PC-9 (cell line): ENCODE measurements around the gene THSD7B. TPM values are rescaled to one million over a fixed set of nuclear protein-coding genes. Genes with fewer than 3 reads are reported as not detected.

Experiments used
- BruUV-seq: library from RNA; stranded (reverse); fragments of 400-500 nt; replicated peaks from 2 replicates; lab custom pipeline; 2021; lab: Mats Ljungman, UMichigan
- CTCF ChIA-PET: fragments of 300-600 bp; sonication (Branson Sonifier 250); formaldehyde crosslinking; loops from one replicate; lab custom pipeline; 2022; ENCODE audit warnings: antibody characterized with exemption; lab: Charles Lee
- POLR2A ChIA-PET: fragments of 300-600 bp; sonication (Branson Sonifier 250); formaldehyde crosslinking; loops from one replicate; lab custom pipeline; 2022; ENCODE audit warnings: antibody characterized with exemption; ENCODE audit not compliant: unreplicated experiment; lab: Charles Lee
- DNase-seq, 2 experiments: peaks; one replicate each; pipeline versions ENCODE4 v3.0.0 to v3.0.0-alpha.2; 2015 to 2022; ENCODE audit warnings: mixed read lengths in 1 of 2
- H2AFZ ChIP-seq: fragments of 200-600 bp; sonication (generic); 2 replicates; pipeline ENCODE4 v1.8.1; 2017; ENCODE audit warnings: antibody characterized with exemption
- H3F3A ChIP-seq: fragments of 200-600 bp; sonication (generic); 2 replicates; pipeline ENCODE4 v1.8.1; 2017; ENCODE audit warnings: antibody characterized with exemption, mild to moderate bottlenecking, low read depth; ENCODE audit not compliant: insufficient read depth
- H3K27ac ChIP-seq: fragments of 200-600 bp; sonication (generic); 2 replicates; pipeline ENCODE4 v1.6.1; 2016; ENCODE audit warnings: mixed run types
- H3K27me3 ChIP-seq: fragments of 200-600 bp; sonication (generic); 2 replicates; pipeline ENCODE4 v1.6.1; 2016; ENCODE audit warnings: low read depth, mixed run types; ENCODE audit not compliant: insufficient read depth
- H3K36me3 ChIP-seq: fragments of 200-600 bp; sonication (generic); 2 replicates; pipeline ENCODE4 v1.6.1; 2016; ENCODE audit warnings: low read depth, mixed run types
- H3K4me1 ChIP-seq: fragments of 200-600 bp; sonication (generic); replicated peaks from 2 replicates; pipeline ENCODE4 v1.6.1; 2016; ENCODE audit warnings: mixed run types; ENCODE audit not compliant: insufficient read depth
- H3K4me2 ChIP-seq: fragments of 200-600 bp; sonication (generic); 2 replicates; pipeline ENCODE4 v1.6.1; 2017; ENCODE audit warnings: mixed run types
- H3K4me3 ChIP-seq: fragments of 200-600 bp; sonication (generic); 2 replicates; pipeline ENCODE4 v1.6.1; 2016; ENCODE audit warnings: mixed run types
- H3K79me2 ChIP-seq: fragments of 200-600 bp; sonication (generic); 2 replicates; pipeline ENCODE4 v1.6.1; 2017; ENCODE audit warnings: low read depth, mixed run types
- H3K9me2 ChIP-seq: fragments of 200-600 bp; sonication (generic); 2 replicates; pipeline ENCODE4 v1.8.1; 2017; ENCODE audit warnings: mild to moderate bottlenecking; ENCODE audit not compliant: insufficient read depth
- H3K9me3 ChIP-seq: fragments of 200-600 bp; sonication (generic); 2 replicates; pipeline ENCODE4 v1.8.1; 2016; ENCODE audit warnings: low read depth; ENCODE audit not compliant: insufficient read depth
- H4K20me1 ChIP-seq: fragments of 200-600 bp; sonication (generic); 2 replicates; pipeline ENCODE4 v1.8.1; 2017; ENCODE audit not compliant: insufficient read depth
- EZH2 ChIP-seq: fragments of 200-600 bp; sonication (generic); IDR thresholded peaks from 2 replicates; pipeline ENCODE4 v1.8.0; 2017; ENCODE audit warnings: antibody characterized with exemption, low read depth
- intact Hi-C: fragments of 100-400 bp; cut with micrococcal nuclease; formaldehyde crosslinking; loops from one replicate; pipeline ENCODE4 v1.10.0; 2022; ENCODE audit not compliant: unreplicated experiment
- total RNA-seq: library from RNA; stranded (reverse); gene quantifications from 2 replicates; pipeline ENCODE4 v1.2.3, GENCODE V29; 2021
- TF ChIP-seq, protein P1 (sequence below): fragments of 200-600 bp; sonication (generic); conservative IDR thresholded peaks from 2 replicates; pipeline ENCODE4 v1.6.1; 2017; ENCODE audit warnings: mixed run types, antibody characterized with exemption, mild to moderate bottlenecking, moderate library complexity

The THSD7B gene
- total RNA-seq, 1 experiment from 2014 or later: not detected

DNA sequence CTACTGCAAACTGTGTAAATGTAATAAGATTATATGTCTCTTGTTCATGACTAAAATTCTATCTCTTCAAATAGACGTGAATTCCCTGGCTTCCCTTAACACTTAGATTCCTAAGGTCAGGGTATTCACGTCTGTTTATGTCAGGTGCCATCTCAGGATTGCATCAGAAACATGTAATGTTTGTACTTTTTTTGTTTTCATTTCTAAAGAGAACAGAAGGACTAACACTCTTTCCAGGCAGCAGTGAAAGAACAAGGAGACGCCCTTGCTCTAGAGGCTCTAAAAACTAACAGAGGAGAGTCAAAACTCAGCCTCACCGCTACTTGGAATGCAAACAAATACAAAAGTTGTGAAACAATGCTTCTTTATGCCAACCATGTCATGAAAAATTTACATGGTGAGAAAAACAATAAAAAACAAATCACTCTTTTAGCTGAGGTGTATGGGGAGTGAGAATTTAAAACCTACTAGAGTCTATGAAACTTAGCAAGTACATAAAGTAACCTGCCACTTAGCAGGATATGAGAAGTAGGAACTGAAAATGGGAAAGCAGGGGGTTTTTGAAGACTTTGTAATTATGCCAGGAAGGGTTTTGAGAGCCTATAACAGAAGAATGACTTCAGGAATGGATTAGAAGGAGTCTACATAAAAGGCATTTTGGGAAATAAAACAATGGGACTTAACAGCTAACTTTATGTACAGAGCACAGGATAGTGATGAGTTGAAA, 522.7 kb downstream of the THSD7B start:
- Histone ChIP-seq H3K4me3 (no peak overlapping the region), H3K9me3 (no peaks in the 10 kb centered on the region), H4K20me1 (no peaks in the 10 kb centered on the region), H3F3A (no peaks in the 10 kb centered on the region), H2AFZ (no peak overlapping the region), H3K4me2 (no peak overlapping the region), H3K4me1 (no peaks in the 10 kb centered on the region), H3K27ac (no peak overlapping the region), H3K9me2 (no peaks in the 10 kb centered on the region; the same call in 1 of the 2 replicates), H3K27me3 (no peaks in the 10 kb centered on the region), H3K36me3 (no peaks in the 10 kb centered on the region), H3K79me2 (no peaks in the 10 kb centered on the region)
- ChIA-PET POLR2A (no interaction called here), CTCF (no interaction called here)
- intact Hi-C loops: no loop called here
- DNase-seq: no peak
- TF ChIP-seq, protein P1, sequence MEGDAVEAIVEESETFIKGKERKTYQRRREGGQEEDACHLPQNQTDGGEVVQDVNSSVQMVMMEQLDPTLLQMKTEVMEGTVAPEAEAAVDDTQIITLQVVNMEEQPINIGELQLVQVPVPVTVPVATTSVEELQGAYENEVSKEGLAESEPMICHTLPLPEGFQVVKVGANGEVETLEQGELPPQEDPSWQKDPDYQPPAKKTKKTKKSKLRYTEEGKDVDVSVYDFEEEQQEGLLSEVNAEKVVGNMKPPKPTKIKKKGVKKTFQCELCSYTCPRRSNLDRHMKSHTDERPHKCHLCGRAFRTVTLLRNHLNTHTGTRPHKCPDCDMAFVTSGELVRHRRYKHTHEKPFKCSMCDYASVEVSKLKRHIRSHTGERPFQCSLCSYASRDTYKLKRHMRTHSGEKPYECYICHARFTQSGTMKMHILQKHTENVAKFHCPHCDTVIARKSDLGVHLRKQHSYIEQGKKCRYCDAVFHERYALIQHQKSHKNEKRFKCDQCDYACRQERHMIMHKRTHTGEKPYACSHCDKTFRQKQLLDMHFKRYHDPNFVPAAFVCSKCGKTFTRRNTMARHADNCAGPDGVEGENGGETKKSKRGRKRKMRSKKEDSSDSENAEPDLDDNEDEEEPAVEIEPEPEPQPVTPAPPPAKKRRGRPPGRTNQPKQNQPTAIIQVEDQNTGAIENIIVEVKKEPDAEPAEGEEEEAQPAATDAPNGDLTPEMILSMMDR: no peak
- TF ChIP-seq EZH2: no peak
- no TSS peak for BruUV-seq

GRCh38 chr2:137291836-137292570, 526.7 kb downstream of the THSD7B start:
- H3K9me2 ChIP-seq: no peaks in the 10 kb centered on the region; the same call in 1 of the 2 replicates
- H3K27ac ChIP-seq: no peak overlapping the region
- H3K27me3 ChIP-seq: no peaks in the 10 kb centered on the region
- no TSS peak for BruUV-seq
- H3K4me2 ChIP-seq: no peak overlapping the region
- H3K79me2 ChIP-seq: no peaks in the 10 kb centered on the region
- CTCF ChIA-PET: no interaction called here
- no peak overlapping the region for H2AFZ ChIP-seq
- H3K36me3 ChIP-seq: no peaks in the 10 kb centered on the region
- no peaks in the 10 kb centered on the region for H3K9me3 ChIP-seq
- no peaks in the 10 kb centered on the region for H3F3A ChIP-seq
- no peaks in the 10 kb centered on the region for H3K4me1 ChIP-seq
- no peaks in the 10 kb centered on the region for H4K20me1 ChIP-seq
- intact Hi-C loops: no loop called here
- POLR2A ChIA-PET: no interaction called here
- no peak for DNase-seq
- TF ChIP-seq EZH2: no peak
- H3K4me3 ChIP-seq: no peak overlapping the region

DNA sequence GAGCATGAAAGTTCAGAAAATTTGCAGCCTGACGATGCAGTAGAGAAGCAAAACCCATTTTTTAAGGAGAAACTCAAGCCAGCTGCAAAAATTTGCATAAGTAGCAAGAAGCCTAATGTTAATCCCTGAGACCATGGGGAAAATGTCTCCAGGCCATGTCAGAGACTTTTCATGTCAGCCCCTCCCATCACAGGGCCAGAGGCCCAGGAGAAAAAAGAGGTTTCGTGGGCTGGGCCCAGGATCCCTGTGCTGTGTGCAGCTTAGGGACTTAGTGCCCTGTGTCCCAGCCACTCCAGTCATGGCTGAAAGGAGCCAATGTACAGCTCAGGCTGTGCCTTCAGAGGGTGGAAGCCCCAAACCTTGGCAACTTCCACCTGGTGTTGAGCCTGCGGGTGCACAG, 533.0 kb downstream of the THSD7B start:
- POLR2A ChIA-PET: no interaction called here
- Histone ChIP-seq H4K20me1 (no peaks in the 10 kb centered on the region), H3K4me1 (no peaks in the 10 kb centered on the region), H3K27me3 (no peaks in the 10 kb centered on the region), H2AFZ (no peak overlapping the region), H3F3A (no peaks in the 10 kb centered on the region), H3K9me2 (no peaks in the 10 kb centered on the region), H3K36me3 (no peaks in the 10 kb centered on the region), H3K4me3 (no peak overlapping the region), H3K9me3 (no peaks in the 10 kb centered on the region), H3K4me2 (no peak overlapping the region), H3K27ac (no peak overlapping the region), H3K79me2 (no peaks in the 10 kb centered on the region)
- CTCF ChIA-PET: no interaction called here
- DNase-seq: no peak
- BruUV-seq: no TSS peak
- intact Hi-C loops: no loop called here
- no peak for TF ChIP-seq EZH2
- TF ChIP-seq, protein P1: no peak
